ENCODE measurements around the gene TNFRSF8. TPM values are rescaled to one million over a fixed set of nuclear protein-coding genes. Genes with fewer than 3 reads are reported as not detected.

The TNFRSF8 gene
- total RNA-seq, 2 donors from 2014 or later, result 3.0 to 6.0 TPM

DNA sequence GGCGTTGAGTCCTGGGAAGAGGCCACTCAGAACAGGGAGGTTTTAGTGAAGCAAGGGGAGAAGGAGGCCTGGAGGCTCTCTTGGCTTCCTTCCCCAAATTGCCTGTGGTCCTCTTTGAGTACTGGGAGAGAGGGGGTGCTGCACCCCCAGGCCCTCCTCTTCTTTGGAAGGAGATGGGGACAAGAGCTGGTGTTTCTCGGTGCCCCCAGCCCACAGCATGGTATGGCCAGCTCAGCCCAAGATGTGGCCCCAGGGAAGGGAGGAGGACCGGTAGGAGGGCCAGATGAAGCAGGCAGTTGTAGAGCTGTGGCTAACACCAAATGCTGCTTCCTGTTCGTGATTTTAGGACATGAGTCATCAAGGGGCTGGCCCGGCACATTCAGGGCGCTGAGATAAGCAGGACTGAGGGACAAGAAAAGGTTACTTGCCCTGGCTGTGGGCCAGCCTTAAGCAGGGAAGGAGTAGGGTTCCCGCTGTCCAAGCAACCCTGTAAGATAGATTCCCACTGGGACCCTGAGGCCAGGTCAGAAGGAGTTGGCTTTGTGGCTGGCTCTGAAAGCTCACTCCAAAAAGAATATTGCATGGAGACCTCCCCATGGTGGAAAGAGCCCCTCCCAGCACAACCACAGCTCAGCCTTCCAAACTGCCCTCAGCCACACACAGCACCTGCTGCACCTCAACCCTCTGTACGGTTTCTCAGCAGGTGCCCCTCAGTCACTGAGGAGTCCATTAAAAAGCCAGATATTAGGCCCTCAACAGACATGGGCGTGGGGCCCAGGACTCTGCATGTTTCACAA is 98.8 kb downstream of the TNFRSF8 start:
- DNase-seq (ENCODE audit: low spot score), result peak; percentile 97
- no peaks in the 10 kb centered on the region for H3K9me3 ChIP-seq
- H3K27me3 ChIP-seq, result no peaks in the 10 kb centered on the region
- peaks cover 0 to 37% of the 10 kb centered on the region in 2 donors for H3K4me1 ChIP-seq
- no peaks in the 10 kb centered on the region for H3K36me3 ChIP-seq
- peak overlapping the region; percentile 70 to 75 for H3K27ac ChIP-seq
- TF ChIP-seq, protein P1, sequence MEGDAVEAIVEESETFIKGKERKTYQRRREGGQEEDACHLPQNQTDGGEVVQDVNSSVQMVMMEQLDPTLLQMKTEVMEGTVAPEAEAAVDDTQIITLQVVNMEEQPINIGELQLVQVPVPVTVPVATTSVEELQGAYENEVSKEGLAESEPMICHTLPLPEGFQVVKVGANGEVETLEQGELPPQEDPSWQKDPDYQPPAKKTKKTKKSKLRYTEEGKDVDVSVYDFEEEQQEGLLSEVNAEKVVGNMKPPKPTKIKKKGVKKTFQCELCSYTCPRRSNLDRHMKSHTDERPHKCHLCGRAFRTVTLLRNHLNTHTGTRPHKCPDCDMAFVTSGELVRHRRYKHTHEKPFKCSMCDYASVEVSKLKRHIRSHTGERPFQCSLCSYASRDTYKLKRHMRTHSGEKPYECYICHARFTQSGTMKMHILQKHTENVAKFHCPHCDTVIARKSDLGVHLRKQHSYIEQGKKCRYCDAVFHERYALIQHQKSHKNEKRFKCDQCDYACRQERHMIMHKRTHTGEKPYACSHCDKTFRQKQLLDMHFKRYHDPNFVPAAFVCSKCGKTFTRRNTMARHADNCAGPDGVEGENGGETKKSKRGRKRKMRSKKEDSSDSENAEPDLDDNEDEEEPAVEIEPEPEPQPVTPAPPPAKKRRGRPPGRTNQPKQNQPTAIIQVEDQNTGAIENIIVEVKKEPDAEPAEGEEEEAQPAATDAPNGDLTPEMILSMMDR (IDR thresholded peaks at IDR 0.05), result no peak
- no peak overlapping the region for H3K4me3 ChIP-seq

DNA sequence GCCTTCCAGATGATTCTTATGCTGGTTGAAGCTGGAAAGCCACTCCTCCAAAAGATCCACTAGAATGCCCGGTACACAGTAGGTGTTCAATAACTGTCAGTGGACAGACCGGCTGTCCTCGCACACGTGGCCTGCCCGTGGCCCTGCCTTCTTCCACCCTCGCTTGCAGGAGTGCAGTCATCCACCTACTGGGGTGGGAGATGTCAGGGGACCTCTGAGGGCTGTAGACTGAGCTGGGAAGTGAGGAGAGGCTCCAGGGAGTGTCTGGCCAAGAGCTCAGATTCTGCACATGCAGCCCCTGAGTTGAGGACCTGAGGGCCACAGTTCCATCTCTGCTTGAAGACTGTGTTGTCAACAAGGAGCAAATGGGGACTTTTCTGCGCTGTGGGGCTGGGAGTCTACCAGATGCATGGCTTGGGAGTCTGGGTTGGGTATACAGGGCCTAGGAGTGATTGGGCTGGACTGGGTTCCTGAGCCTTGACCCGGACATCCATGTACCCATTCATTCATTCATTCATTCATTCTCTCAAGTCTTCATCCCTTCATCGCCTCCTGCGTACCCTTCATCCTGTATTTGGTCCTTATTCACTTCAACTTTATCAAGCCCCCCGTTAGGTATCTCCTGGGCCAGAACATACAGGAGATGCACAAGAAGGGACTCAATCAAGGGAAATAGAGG is 99.5 kb downstream of the TNFRSF8 start:
- no peak for DNase-seq (ENCODE audit: low spot score)
- TF ChIP-seq, protein P1 (IDR thresholded peaks at IDR 0.05), result no peak
- peaks cover 0 to 37% of the 10 kb centered on the region in 2 donors for H3K4me1 ChIP-seq
- H3K9me3 ChIP-seq, result no peaks in the 10 kb centered on the region
- no peak overlapping the region for H3K4me3 ChIP-seq
- peak overlapping the region; percentile 70 to 75 for H3K27ac ChIP-seq
- H3K36me3 ChIP-seq, result no peaks in the 10 kb centered on the region
- no peaks in the 10 kb centered on the region for H3K27me3 ChIP-seq

DNA sequence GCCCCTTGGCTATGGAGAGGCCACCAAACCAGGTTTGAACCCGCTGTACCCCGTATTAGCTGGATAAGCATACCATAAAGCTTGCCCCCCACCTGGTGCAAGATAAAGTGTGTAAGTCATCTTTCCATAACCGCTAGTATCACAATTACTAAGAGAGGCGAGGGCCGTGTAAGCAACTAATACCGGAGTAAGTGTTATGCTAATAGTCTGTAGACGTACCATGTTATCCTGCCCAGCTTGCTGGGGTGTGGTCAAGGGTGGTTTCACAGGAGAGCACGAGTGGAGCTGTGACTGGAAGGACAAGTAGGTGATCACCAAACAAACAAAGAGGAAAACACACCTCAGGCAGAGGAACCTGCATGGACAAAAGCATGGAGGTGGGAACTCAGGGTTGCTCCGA is 100.1 kb downstream of the TNFRSF8 start:
- Histone ChIP-seq H3K27ac (no peak overlapping the region), H3K9me3 (no peaks in the 10 kb centered on the region), H3K36me3 (no peaks in the 10 kb centered on the region), H3K4me1 (peaks cover 0 to 39% of the 10 kb centered on the region in 2 donors), H3K27me3 (no peaks in the 10 kb centered on the region), H3K4me3 (no peak overlapping the region)
- no peak for DNase-seq (ENCODE audit: low spot score)
- TF ChIP-seq, protein P1 (IDR thresholded peaks at IDR 0.05), result no peak

DNA sequence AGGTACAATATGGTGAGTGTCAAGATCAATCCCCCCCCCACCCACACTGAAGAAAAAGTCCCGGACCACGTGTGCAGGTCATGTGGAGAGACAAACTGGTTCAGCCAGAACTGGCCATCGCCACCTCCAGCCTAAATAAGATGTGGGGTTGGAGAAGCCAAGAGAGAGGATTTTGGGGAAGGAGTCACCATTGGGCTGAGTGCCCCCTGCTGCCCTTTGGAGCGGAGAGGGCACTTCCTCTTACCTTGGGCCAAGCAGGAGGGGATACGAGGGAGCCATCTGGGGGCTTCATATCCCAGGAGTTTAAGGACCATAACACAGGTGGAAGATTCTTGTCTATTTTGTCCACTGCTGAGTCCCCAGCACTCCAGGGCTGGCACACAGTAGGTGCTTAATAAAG is 101.1 kb downstream of the TNFRSF8 start:
- DNase-seq (ENCODE audit: low spot score), result no peak
- Histone ChIP-seq H3K4me1 (peaks cover 0 to 48% of the 10 kb centered on the region in 2 donors), H3K27me3 (no peaks in the 10 kb centered on the region), H3K4me3 (no peak overlapping the region), H3K36me3 (no peaks in the 10 kb centered on the region), H3K9me3 (no peaks in the 10 kb centered on the region), H3K27ac (no peak overlapping the region)
- TF ChIP-seq, protein P1 (IDR thresholded peaks at IDR 0.05), result no peak

DNA sequence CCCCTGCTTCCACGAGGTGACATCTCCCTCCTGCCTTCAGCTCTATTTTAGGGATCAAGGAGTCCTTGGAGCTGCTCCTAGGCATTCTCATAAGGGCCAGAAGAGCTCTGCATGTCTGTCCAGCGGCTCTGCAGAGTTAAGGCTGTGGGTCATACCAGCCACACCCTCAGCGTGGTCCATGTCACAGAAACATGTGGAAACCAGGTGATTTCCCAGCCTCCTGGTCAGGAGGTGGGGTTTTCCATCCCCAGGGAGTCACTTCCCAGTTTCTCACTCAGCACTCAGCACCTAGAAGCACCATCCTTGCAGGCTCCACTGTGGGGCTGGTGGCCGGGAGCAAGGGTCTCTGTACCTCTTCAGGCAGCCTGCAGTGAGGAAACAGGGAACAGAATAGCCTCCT is 102.2 kb downstream of the TNFRSF8 start:
- TF ChIP-seq, protein P1 (IDR thresholded peaks at IDR 0.05), result no peak
- no peaks in the 10 kb centered on the region for H3K27me3 ChIP-seq
- H3K36me3 ChIP-seq, result no peaks in the 10 kb centered on the region
- no peak overlapping the region for H3K27ac ChIP-seq
- H3K9me3 ChIP-seq, result no peaks in the 10 kb centered on the region
- H3K4me1 ChIP-seq, result peaks cover 0 to 60% of the 10 kb centered on the region in 2 donors
- no peak overlapping the region for H3K4me3 ChIP-seq
- no peak for DNase-seq (ENCODE audit: low spot score)
